HG03378 (cell line): Measurements from ENCODE around the gene RNASEH2A.

Experiments
- ATAC-seq: cut with Tn5 transposase; IDR thresholded peaks from one replicate; pipeline ENCODE4 v1.9.1; 2021; ENCODE audit warnings: mild to moderate bottlenecking, moderate library complexity; ENCODE audit not compliant: unreplicated experiment

RNASEH2A gene

DNA sequence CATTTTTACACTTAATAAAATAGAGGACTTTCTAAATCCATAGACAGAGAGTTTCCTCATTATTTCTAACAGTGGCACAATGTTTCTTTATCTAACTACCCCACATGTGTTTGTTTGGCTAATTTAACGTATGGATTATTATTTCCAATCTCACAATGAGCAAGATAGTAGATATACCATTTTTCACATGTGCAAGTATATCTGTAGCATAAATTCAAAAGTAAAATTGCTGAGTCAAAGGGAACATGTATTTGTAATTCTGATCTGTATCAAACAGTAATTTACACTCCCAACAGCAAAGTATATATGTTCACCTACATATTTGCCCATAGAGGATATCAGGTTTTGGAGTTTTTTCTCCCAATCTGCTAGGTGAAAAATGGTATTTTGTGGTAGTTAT lies 50.3 kb downstream of the RNASEH2A start:
- no peak for ATAC-seq

DNA sequence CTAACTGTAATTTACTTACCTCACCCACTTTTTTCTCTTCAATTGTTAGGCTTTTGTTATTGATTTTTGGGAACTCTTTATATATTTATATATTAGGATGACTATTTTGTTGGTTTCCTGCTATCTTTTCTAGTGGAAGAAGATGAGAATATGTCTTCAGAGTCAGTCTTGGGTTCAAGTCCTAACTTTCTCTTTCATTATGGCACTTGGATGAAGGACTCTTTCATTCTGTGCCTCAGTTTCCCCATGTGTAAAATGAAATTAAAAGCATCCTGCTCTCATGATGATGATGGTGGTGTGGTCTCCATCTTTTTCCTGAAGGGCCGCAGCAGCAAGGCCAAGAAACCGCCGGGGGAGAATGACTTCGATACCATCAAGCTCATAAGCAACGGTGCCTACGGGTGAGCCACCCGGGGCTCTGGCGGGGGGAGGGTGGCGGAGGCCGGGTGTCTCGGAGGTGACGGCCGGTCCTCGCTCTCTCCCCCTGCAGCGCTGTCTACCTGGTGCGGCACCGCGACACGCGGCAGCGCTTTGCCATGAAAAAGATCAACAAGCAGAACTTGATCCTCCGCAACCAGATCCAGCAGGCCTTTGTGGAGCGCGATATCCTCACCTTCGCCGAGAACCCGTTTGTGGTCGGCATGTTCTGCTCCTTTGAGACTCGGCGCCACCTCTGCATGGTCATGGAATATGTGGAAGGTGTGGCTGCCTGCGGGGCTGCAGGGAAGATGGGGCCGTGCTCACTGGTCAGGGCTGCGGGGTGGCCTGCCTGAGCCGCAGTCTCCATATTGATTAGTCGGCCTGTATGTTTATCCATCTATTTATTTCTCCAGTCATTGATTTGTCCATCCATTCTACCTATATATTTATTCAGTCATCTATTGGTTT lies 51.9 kb downstream of the RNASEH2A start:
- no peak for ATAC-seq

DNA sequence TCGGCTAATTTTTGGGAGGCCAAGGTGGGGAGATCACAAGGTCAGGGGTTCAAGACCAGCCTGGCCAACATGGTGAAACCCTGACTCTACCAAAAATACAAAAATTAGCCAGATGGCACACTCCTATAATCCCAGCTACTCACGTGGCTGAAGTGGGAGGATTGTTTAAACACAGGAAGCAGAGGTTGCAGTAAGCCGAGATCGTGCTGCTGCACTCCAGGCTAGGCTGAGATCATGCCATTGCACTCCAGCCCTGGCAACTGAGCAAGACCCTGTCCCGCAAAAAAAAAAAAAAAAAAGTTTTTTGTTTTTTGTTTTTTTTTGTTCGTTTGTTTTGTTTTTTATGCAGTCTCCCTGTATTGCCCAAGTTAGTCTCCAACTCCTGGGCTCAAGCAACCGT lies 53.2 kb downstream of the RNASEH2A start:
- no peak for ATAC-seq
